Measurements from ENCODE around the gene KIAA1217.
A peak's percentile ranks its signal among the peaks of the same experiment; 100 is the strongest.

KIAA1217 gene, protein sequence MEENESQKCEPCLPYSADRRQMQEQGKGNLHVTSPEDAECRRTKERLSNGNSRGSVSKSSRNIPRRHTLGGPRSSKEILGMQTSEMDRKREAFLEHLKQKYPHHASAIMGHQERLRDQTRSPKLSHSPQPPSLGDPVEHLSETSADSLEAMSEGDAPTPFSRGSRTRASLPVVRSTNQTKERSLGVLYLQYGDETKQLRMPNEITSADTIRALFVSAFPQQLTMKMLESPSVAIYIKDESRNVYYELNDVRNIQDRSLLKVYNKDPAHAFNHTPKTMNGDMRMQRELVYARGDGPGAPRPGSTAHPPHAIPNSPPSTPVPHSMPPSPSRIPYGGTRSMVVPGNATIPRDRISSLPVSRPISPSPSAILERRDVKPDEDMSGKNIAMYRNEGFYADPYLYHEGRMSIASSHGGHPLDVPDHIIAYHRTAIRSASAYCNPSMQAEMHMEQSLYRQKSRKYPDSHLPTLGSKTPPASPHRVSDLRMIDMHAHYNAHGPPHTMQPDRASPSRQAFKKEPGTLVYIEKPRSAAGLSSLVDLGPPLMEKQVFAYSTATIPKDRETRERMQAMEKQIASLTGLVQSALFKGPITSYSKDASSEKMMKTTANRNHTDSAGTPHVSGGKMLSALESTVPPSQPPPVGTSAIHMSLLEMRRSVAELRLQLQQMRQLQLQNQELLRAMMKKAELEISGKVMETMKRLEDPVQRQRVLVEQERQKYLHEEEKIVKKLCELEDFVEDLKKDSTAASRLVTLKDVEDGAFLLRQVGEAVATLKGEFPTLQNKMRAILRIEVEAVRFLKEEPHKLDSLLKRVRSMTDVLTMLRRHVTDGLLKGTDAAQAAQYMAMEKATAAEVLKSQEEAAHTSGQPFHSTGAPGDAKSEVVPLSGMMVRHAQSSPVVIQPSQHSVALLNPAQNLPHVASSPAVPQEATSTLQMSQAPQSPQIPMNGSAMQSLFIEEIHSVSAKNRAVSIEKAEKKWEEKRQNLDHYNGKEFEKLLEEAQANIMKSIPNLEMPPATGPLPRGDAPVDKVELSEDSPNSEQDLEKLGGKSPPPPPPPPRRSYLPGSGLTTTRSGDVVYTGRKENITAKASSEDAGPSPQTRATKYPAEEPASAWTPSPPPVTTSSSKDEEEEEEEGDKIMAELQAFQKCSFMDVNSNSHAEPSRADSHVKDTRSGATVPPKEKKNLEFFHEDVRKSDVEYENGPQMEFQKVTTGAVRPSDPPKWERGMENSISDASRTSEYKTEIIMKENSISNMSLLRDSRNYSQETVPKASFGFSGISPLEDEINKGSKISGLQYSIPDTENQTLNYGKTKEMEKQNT (N-terminal part only)

GRCh38 chr10:24208661-24209431 is at the start of gene KIAA1217:
Gene KIAA1217 (plus strand): TSS chr10:24209138. CDS start chr10:24209194, 56 bp downstream.
- DNase-seq (ENCODE audit: low read depth in 3 of 3) = peak in 1 of 3 experiments; percentile 4

DNA sequence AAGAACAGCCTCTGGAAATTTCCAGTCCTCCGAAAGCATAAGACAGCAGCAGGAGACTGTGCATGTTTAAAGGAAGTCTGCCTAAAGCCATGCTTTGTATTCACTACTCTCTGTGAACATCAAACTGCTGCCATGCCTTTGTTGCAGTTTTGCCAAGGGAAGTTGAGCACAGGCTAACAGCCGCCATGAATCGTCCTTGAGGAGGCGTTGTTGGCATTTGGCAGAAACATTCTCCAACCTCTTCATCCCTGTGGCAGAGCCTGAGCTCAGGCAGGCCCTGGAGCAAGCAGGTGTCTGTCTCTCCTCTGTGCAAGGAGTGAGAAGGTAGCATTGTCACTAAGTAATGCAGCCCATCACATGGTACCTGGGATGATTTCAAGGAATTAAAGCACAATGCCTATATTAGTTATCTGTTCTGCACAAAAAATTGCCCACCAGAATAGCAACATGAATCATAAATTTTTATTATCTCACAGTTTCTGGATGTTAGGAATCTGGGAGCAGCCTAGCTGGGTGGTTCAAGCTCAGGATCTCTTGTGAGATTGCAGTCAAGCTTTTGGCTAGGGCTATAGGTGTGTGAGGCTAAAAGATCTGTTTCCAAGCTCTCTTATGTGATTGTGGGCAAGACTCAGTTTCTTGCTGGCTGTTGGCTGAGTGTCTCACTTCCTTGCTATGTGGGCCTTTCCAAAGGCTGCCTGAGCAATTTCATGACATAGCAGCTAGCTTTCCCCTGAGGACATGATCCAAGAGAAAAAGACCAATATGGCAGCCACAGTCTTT is 46.5 kb upstream of the KIAA1217 start:
- no peak for DNase-seq (ENCODE audit: low read depth in 3 of 3)

DNA sequence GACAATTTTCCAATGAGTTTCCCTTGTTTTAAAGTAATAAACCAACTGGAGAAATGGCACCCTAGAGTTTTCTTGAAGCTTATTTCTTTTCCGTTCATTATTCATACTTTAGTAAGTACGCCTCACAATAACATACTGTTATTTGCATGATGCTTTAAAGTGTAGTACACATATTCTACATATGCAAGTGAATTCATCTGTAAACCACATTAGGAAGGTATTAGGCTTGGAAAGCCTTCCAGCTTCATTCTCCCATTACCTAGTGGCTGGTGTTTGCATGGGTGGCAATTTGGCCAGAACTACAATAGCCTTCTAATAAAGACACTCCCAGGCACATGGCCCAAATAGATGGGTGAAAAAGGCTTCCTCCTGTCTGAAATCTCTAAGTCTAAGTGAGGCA is 45.5 kb upstream of the KIAA1217 start:
- DNase-seq (ENCODE audit: low read depth in 3 of 3) = no peak

DNA sequence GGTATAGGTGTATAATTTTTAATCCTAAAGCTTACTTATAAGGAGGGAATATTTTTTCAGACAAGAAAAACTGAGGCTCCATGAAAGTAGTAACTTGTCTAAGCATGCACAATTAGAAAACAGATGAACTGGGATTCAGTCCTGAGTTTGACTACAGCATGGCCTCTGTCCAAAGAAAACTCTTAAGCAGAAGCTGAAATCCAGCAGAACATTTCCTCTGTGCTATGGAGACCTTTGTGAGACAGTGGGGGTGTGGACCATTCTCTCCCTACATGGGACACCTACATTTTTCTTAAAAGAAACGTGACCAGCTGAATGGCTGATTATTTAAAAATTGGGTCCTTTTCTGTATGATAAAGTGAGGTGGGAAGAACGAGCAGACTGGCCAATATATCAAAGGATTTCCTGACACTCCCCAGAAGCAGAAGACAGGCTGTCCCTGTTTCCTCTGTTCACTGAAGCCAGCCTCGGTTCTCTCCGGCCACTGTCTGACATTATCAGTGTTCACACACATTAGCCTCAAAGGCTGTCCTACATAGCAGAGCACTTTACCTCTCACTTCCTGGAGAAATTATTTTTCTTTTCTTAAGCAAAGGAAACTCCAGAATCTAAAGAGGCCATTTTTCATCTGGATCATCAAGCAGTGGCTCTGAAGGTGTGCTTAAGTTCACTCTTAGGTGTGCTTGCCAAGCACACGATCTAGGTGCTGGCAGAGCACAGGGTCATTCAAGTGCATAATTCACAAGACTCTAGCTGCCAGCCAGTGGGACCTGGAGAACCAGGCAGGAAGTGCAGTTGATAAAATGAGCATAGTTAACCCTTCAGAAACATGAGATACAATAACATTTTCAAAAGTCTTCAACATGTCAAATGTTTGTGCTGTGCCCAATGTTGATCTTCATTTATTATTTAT is 40.4 kb upstream of the KIAA1217 start:
- no peak for DNase-seq (ENCODE audit: low read depth in 3 of 3)

- no peak for DNase-seq (ENCODE audit: low read depth in 3 of 3)
Measured at GRCh38 chr10:24170199-24170598, 38.7 kb upstream of the KIAA1217 start.

GRCh38 chr10:24172909-24173308 is 36.0 kb upstream of the KIAA1217 start:
- no peak for DNase-seq (ENCODE audit: low read depth in 3 of 3)

DNA sequence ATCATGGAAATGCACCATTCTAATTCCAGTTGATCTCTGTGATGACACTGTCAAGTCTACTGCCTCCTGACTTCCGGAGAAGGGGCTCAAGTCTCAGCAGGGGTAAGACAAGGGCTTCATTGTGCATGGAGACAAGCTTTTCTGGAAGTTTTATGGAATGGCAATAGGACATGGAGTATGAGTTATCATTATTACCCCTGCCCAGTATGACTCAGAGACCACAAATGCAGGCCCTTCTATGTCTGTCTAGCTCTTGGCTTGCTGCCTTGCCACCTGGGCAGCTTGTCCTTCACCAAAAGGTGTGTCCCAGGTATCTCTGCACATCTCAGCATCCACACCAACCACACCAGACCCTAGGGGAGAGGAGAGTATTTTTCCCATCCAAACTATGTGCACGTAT is 34.9 kb upstream of the KIAA1217 start:
- no peak for DNase-seq (ENCODE audit: low read depth in 3 of 3)

- no peak for DNase-seq (ENCODE audit: low read depth in 3 of 3)
Measured at GRCh38 chr10:24176658-24177057, 32.3 kb upstream of the KIAA1217 start.

- no peak for DNase-seq (ENCODE audit: low read depth in 3 of 3)
Measured at GRCh38 chr10:24177636-24178035, 31.3 kb upstream of the KIAA1217 start.

DNA sequence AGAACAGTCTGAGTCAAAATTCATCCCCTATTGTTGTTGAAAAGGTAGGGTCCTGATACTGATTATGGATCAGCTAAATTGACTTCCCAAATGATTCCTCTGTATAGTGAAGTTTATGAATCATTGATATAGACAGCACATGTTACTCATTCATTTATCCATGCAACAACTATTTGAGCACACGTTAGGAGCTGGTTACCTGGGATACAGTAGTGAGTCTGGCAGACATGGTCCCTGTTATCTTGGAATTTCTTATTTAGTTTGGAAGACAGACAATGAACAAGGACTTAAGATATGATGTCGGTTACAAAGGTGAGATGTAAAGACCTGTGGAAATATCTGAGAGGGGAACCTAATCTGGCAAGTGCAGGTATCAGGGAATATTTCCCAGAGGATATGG is 28.0 kb upstream of the KIAA1217 start:
- no peak for DNase-seq (ENCODE audit: low read depth in 3 of 3)

GRCh38 chr10:24184455-24184854 is 24.5 kb upstream of the KIAA1217 start:
- no peak for DNase-seq (ENCODE audit: low read depth in 3 of 3)

DNA sequence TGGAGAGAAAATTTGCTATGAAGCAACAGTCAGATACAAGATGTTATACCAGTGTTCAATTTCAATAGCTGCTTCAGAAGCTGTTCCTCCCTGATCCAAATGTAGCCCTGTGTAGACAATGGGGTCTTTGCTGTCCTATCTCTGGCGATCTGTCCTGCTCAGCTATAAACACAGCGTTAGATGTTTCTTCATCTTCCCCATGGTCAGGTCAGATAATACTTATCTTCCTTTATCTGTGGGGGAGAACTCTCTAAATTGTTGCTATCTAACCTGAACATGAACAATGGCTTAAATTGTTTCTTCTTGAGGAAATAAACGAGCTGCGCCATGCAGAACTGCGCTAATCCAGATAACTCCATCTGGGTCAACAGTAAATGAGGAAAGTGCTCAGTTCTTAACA is 15.6 kb upstream of the KIAA1217 start:
- DNase-seq (ENCODE audit: low read depth in 3 of 3) = no peak

GRCh38 chr10:24197263-24197662 is 11.7 kb upstream of the KIAA1217 start:
- DNase-seq (ENCODE audit: low read depth in 3 of 3) = no peak

GRCh38 chr10:24201503-24202180 is 7.3 kb upstream of the KIAA1217 start:
- no peak for DNase-seq (ENCODE audit: low read depth in 3 of 3)

GRCh38 chr10:24202181-24202570 is 6.8 kb upstream of the KIAA1217 start:
- DNase-seq (ENCODE audit: low read depth in 3 of 3) = no peak

DNA sequence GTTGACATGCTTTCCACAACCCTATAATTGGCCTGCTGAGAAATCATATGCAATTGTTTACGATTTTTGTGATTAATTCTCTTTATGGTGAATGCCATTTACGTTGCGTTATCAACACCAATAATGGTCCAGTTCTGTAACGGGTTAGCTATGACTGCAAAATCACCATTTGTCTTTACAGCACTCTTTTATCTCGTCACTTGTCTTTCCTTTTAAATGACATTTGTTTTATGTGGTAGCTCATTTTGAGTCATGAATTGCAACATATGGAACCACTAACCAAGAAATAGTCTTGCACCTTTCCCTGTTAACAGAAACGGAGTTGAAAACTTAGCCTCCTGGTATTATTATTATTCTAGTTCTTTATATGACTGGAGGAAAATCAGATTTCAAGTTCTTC is 3.1 kb upstream of the KIAA1217 start:
- DNase-seq (ENCODE audit: low read depth in 3 of 3) = no peak

DNA sequence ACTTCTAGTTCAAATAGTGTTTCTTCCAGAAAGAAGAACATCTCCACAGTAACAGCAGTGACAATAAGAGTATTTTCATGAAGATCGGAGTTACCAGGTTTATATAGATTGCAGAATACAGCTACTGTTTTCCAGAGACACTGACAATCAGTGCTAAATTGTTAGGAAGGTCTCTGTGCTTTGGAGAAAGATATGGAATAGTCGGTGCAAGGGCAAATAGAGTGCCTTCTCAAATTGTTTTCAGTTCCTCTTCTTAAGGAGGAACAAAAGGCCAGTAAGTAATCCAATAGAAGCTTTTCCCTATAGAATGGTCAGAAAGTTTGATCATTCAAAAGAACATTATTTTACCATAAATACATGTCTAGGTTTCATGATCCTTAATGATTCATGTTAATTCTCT is 2.6 kb upstream of the KIAA1217 start:
- DNase-seq (ENCODE audit: low read depth in 3 of 3) = no peak

GRCh38 chr10:24206926-24207325 is 2.0 kb upstream of the KIAA1217 start:
- no peak for DNase-seq (ENCODE audit: low read depth in 3 of 3)

- DNase-seq (ENCODE audit: low read depth in 3 of 3) = no peak
Measured at GRCh38 chr10:24207341-24207740, 1.6 kb upstream of the KIAA1217 start.

Data from stimulated activated CD4-positive, alpha-beta T cell treated with anti-CD3 and anti-CD28 coated beads, TNF-alpha, amount 100 ng/mL, for 24 hours (primary cell).